Measurements from ENCODE around the gene CLTCL1.

DNA sequence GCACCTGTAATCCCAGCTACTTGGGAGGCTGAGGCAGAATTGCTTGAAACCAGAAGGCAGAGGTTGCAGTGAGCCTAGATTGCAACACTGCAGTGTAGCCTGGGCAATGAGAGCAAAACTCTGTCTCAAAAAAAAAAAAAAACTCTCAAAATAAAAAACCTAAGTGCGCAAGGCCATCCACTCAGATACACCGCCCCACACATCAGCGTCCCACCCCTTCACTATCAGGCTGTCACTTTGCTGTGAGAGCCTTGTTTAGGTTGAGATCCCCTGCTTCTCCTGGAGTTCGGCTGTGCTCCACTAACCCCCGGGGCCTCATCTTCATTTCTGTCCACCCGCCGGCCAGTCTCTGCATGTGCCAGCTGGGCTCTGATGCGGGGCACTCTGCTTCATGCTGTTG, 125.1 kb downstream of the CLTCL1 start:
- TF ChIP-seq POLR2A (IDR thresholded peaks at IDR 0.05; ENCODE audit: low read depth) (no peak), EP300 (IDR thresholded peaks at IDR 0.05) (no peak), POLR2AphosphoS5 (IDR thresholded peaks at IDR 0.05) (no peak)
- TF ChIP-seq, protein P1, sequence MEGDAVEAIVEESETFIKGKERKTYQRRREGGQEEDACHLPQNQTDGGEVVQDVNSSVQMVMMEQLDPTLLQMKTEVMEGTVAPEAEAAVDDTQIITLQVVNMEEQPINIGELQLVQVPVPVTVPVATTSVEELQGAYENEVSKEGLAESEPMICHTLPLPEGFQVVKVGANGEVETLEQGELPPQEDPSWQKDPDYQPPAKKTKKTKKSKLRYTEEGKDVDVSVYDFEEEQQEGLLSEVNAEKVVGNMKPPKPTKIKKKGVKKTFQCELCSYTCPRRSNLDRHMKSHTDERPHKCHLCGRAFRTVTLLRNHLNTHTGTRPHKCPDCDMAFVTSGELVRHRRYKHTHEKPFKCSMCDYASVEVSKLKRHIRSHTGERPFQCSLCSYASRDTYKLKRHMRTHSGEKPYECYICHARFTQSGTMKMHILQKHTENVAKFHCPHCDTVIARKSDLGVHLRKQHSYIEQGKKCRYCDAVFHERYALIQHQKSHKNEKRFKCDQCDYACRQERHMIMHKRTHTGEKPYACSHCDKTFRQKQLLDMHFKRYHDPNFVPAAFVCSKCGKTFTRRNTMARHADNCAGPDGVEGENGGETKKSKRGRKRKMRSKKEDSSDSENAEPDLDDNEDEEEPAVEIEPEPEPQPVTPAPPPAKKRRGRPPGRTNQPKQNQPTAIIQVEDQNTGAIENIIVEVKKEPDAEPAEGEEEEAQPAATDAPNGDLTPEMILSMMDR (IDR thresholded peaks at IDR 0.05): no peak
